ENCODE results near the gene C2CD4C. TPM values are rescaled to one million over a fixed set of nuclear protein-coding genes. Genes with fewer than 3 reads are reported as not detected.

Gene C2CD4C
- total RNA-seq, 1 experiment from 2014 or later = 1.8 TPM

DNA sequence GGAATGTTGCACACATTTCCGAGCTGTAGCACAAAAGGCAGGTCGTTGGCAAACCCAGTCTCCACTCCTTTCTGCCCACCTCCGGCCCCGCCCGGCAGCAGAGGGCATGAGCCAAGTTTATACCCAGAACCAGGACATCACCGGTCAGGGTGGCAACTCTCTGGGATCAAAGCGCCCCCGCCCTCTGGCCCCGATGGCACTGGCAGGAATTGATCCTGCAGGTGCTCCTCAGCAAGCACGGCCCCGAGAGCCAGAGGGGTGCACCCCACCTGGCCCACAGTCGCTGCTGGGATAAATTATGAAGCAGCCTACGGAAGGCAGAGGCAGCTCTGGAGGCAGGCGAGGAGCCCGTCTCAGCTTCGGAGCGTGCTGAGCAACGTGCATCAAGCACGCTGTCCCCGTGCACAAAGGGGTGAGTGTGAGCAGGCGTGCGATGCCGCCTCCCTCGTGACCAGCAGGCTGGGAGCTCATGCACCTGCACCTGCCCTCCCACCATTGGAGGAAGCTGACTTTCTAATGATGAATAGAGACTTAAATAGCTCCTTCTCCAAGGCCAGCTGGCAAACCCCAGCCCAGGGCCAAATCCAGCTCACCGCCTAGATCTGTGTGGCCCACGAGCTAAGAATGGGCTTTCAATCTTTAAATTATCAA lies 26.2 kb upstream of the C2CD4C start:
- H3K4me1 ChIP-seq (ENCODE audit: insufficient read depth, low read length, poor library complexity, severe bottlenecking) = no peaks in the 10 kb centered on the region
- DNase-seq (ENCODE audit: low spot score) = no peak
- intact Hi-C loops (cut with micrococcal nuclease; ENCODE audit: unreplicated experiment) = no loop called here
- no peak for TF ChIP-seq EZH2 (IDR thresholded peaks at IDR 0.05; ENCODE audit: borderline replicate concordance, low read depth, low read length, poor library complexity, severe bottlenecking)
- no peaks in the 10 kb centered on the region for H3K36me3 ChIP-seq (ENCODE audit: insufficient read depth, low read length, poor library complexity, severe bottlenecking)
- H3K9me3 ChIP-seq (ENCODE audit: low read depth, low read length, poor library complexity, severe bottlenecking) = no peaks in the 10 kb centered on the region
- no peak overlapping the region for H3K4me3 ChIP-seq (ENCODE audit: low read depth, low read length, poor library complexity, severe bottlenecking)
- ChIA-PET CTCF (no interaction called here), POLR2A (ENCODE audit: low non-redundant PET) (no interaction called here)
- H3K27me3 ChIP-seq (replicated peaks; ENCODE audit: insufficient read depth, low read depth, low read length, poor library complexity) = no peaks in the 10 kb centered on the region
- no peak overlapping the region for H3K27ac ChIP-seq (ENCODE audit: low read depth, low read length, poor library complexity, severe bottlenecking)
- BruUV-seq (replicated peaks) = no TSS peak

DNA sequence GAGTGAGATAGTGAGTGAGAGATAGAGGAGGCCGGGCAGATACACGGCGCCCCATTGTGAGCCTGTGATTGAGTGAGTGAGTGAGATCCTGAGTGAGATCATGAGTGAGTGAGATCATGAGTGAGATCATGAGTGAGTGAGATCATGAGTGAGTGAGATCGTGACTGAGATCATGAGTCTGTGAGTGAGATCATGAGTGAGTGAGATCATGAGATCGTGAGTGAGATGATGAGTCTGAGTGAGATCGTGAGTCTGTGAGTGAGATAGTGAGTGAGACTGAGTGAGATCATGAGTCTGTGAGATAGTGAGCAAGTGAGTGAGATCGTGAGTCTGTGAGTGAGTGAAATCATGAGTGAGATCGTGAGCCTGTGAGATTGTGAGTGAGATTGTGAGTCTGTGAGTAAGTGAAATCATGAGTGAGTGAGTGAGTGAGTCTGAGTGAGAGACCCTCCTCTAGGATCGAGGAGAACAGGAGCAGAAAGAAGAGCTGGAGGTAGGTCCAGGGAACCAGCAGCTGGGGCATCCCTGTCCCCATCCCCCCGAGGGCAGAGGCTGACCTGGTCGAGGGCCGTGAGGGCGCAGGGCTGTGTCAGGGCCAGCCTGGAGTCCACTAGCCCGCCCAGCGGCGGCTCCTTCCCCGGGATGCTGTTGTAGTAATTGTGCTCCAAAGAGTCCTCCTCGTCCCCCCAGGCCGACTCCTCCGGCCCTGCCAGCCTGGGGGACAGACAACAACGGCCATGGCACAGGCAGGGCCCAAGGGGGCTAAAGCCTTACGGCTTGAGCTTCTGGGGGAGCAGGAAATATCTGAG lies 25.4 kb upstream of the C2CD4C start:
- no peak overlapping the region for H3K27ac ChIP-seq (ENCODE audit: low read depth, low read length, poor library complexity, severe bottlenecking)
- no peak overlapping the region for H3K4me3 ChIP-seq (ENCODE audit: low read depth, low read length, poor library complexity, severe bottlenecking)
- ChIA-PET CTCF (no interaction called here), POLR2A (ENCODE audit: low non-redundant PET) (no interaction called here)
- DNase-seq (ENCODE audit: low spot score) = no peak
- BruUV-seq (replicated peaks) = no TSS peak
- H3K4me1 ChIP-seq (ENCODE audit: insufficient read depth, low read length, poor library complexity, severe bottlenecking) = no peaks in the 10 kb centered on the region
- H3K36me3 ChIP-seq (ENCODE audit: insufficient read depth, low read length, poor library complexity, severe bottlenecking) = no peaks in the 10 kb centered on the region
- H3K27me3 ChIP-seq (replicated peaks; ENCODE audit: insufficient read depth, low read depth, low read length, poor library complexity) = no peaks in the 10 kb centered on the region
- no peaks in the 10 kb centered on the region for H3K9me3 ChIP-seq (ENCODE audit: low read depth, low read length, poor library complexity, severe bottlenecking)
- intact Hi-C loops (cut with micrococcal nuclease; ENCODE audit: unreplicated experiment) = no loop called here
- TF ChIP-seq EZH2 (IDR thresholded peaks at IDR 0.05; ENCODE audit: borderline replicate concordance, low read depth, low read length, poor library complexity, severe bottlenecking) = no peak
- TF ChIP-seq, protein P1, sequence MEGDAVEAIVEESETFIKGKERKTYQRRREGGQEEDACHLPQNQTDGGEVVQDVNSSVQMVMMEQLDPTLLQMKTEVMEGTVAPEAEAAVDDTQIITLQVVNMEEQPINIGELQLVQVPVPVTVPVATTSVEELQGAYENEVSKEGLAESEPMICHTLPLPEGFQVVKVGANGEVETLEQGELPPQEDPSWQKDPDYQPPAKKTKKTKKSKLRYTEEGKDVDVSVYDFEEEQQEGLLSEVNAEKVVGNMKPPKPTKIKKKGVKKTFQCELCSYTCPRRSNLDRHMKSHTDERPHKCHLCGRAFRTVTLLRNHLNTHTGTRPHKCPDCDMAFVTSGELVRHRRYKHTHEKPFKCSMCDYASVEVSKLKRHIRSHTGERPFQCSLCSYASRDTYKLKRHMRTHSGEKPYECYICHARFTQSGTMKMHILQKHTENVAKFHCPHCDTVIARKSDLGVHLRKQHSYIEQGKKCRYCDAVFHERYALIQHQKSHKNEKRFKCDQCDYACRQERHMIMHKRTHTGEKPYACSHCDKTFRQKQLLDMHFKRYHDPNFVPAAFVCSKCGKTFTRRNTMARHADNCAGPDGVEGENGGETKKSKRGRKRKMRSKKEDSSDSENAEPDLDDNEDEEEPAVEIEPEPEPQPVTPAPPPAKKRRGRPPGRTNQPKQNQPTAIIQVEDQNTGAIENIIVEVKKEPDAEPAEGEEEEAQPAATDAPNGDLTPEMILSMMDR (conservative IDR thresholded peaks at IDR 0.05; ENCODE audit: low read depth, low read length) = no peak

DNA sequence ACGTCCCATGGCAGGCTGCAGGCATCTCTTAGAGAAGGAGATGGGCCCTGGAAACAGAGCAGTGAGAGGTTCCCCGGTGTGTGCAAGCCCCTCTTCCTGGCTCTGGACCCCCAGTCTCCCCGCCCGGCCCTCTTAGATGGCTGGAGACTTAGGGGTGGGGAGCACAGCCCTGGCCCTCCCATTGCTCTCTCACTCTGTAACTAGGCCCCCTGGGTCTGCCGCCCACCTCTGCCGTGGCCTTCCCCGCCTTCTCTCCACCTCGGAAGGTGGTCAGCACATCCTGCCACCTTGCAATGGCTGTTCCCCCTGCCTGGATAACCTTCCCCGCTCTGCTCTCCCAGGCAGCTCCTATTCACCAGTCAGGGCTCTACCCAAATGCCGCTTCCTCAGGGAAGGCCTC lies 21.8 kb upstream of the C2CD4C start:
- Histone ChIP-seq H3K9me3 (ENCODE audit: low read depth, low read length, poor library complexity, severe bottlenecking) (no peaks in the 10 kb centered on the region), H3K4me1 (ENCODE audit: insufficient read depth, low read length, poor library complexity, severe bottlenecking) (no peaks in the 10 kb centered on the region), H3K36me3 (ENCODE audit: insufficient read depth, low read length, poor library complexity, severe bottlenecking) (no peaks in the 10 kb centered on the region), H3K27ac (ENCODE audit: low read depth, low read length, poor library complexity, severe bottlenecking) (no peak overlapping the region), H3K4me3 (ENCODE audit: low read depth, low read length, poor library complexity, severe bottlenecking) (no peak overlapping the region), H3K27me3 (replicated peaks; ENCODE audit: insufficient read depth, low read depth, low read length, poor library complexity) (no peaks in the 10 kb centered on the region)
- DNase-seq (ENCODE audit: low spot score) = no peak
- BruUV-seq (replicated peaks) = no TSS peak
- CTCF ChIA-PET = no interaction called here
- TF ChIP-seq EZH2 (IDR thresholded peaks at IDR 0.05; ENCODE audit: borderline replicate concordance, low read depth, low read length, poor library complexity, severe bottlenecking) = no peak
- TF ChIP-seq, protein P1 (conservative IDR thresholded peaks at IDR 0.05; ENCODE audit: low read depth, low read length) = no peak
- intact Hi-C loops (cut with micrococcal nuclease; ENCODE audit: unreplicated experiment) = no loop called here
- POLR2A ChIA-PET (ENCODE audit: low non-redundant PET) = no interaction called here

All from A673 (cell line).